HG02852 (cell line): ENCODE measurements around the gene LRRC45.
"Not testable (repeated sequence)": the region's sequence is repeated elsewhere in the genome, so short reads cannot be mapped to it uniquely, and the experiment has no call there.

Experiments used
- ATAC-seq: cut with Tn5 transposase; IDR thresholded peaks from one replicate; pipeline ENCODE4 v1.9.1; 2021; ENCODE audit warnings: mild to moderate bottlenecking, moderate library complexity; ENCODE audit not compliant: unreplicated experiment

The LRRC45 gene

GRCh38 chr17:82022981-82023446 lies at the start of gene LRRC45:
LRRC45 (plus strand) TSS chr17:82023305; CDS start chr17:82023644, 339 bp downstream.
- peak; percentile 87 for ATAC-seq

GRCh38 chr17:81973432-81973831 lies 49.7 kb upstream of the LRRC45 start:
- no peak for ATAC-seq

- peak; percentile 3 for ATAC-seq
Measured at GRCh38 chr17:81976332-81977210, 46.5 kb upstream of the LRRC45 start.

- peak; percentile 77 for ATAC-seq
Measured at GRCh38 chr17:81977211-81977808, 45.8 kb upstream of the LRRC45 start, which contains the start of gene ASPSCR1. ASPSCR1 (plus strand) TSS chr17:81977629; CDS start chr17:81977647, 18 bp downstream.

GRCh38 chr17:81978524-81979298 lies 44.4 kb upstream of the LRRC45 start:
- no peak for ATAC-seq

GRCh38 chr17:81980122-81980521 lies 43.0 kb upstream of the LRRC45 start:
- no peak for ATAC-seq

- no peak for ATAC-seq
Measured at GRCh38 chr17:81980707-81981343, 42.3 kb upstream of the LRRC45 start.

- not testable (repeated sequence) for ATAC-seq
Measured at GRCh38 chr17:81981511-81981910, 41.6 kb upstream of the LRRC45 start.

- ATAC-seq, result no peak
Measured at GRCh38 chr17:81983011-81983638, 40.0 kb upstream of the LRRC45 start.

- ATAC-seq, result no peak
Measured at GRCh38 chr17:81983639-81984373, 39.3 kb upstream of the LRRC45 start.

- no peak for ATAC-seq
Measured at GRCh38 chr17:81984773-81985410, 38.2 kb upstream of the LRRC45 start.

- no peak for ATAC-seq
Measured at GRCh38 chr17:81986606-81987005, 36.5 kb upstream of the LRRC45 start.

- no peak for ATAC-seq
Measured at GRCh38 chr17:81987161-81987770, 35.8 kb upstream of the LRRC45 start.

GRCh38 chr17:81990836-81991683 lies 32.0 kb upstream of the LRRC45 start:
- ATAC-seq, result no peak

GRCh38 chr17:81991684-81992305 lies 31.3 kb upstream of the LRRC45 start:
- no peak for ATAC-seq

- no peak for ATAC-seq
Measured at GRCh38 chr17:81992306-81993102, 30.6 kb upstream of the LRRC45 start.
